HL-60/S4 (cell line): Measurements from ENCODE around the gene IL18.
"Not testable (repeated sequence)": the region's sequence is repeated elsewhere in the genome, so short reads cannot be mapped to it uniquely, and the experiment has no call there.

Experiments used
- in situ Hi-C: fragments of 300-500 bp; cut with MboI; formaldehyde crosslinking; loops from 2 replicates; pipeline ENCODE4 v1.14.3; 2022; ENCODE audit warnings: low sequenced_read_pairs

The IL18 gene

GRCh38 chr11:112163875-112164685 lies at the start of gene IL18:
TSS of gene IL18 (minus strand) at chr11:112164094. CDS start at chr11:112155053, 9,041 bp downstream.
- in situ Hi-C loops: no loop called here

GRCh38 chr11:112212710-112213109 lies 48.8 kb upstream of the IL18 start:
- in situ Hi-C loops: no loop called here

DNA sequence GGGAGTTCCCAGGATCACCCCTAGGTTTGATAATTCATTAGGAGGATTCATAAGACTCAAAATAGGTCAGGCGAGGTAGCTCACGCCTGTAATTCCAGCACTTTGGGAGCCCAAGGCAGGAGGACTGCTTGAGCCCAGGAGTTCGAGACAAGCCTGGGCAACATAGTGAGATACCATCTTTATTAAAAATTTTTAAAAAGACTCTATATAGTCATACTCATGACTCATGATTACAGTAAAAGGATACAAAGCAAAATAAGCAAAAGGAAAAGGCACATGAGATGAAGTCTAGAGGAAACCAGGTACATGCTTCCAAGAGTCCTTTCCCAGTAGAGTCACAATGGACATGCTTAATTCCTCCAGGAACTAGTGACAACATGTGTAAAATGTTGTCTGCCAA lies 48.4 kb upstream of the IL18 start:
- in situ Hi-C loops: no loop called here

DNA sequence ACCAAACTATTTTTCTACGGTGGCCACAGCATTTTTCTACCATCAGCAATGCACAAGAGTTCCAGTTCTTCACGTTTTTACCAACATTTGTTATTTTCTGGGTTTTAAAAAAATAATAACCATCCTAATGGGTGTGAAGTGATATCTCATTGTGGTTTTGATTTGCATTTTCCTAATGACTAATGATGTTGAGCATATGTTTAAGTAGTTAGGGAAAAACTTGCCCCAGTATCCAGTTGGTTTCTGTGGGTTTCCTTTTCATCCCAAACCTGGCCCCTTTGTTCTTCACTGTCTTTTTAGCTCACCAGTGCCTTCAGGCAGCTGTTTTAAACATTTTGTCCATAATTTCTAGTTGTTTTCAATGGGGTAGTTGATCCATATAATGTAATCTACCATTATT lies 47.6 kb upstream of the IL18 start:
- in situ Hi-C loops: no loop called here

GRCh38 chr11:112210890-112211289 lies 47.0 kb upstream of the IL18 start:
- in situ Hi-C loops: no loop called here

DNA sequence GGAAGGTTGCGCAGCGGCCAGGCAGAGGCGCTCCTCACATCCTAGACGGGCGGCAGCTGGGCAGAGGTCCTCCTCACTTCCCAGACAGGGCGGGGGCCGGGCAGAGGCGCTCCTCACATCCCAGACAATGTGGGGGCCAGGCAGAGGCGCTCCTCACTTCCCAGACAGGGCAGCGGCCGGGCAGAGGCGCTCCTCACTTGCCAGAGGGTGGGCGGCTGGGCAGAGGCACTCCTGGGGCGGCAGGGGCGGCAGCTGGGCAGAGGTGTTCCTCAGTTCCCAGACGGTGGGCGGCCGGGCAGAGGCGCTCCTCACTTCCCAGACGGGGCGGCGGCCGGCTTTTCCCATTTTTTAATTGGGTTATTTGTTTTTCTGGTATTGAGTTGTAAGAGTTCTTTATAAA lies 42.2 kb upstream of the IL18 start:
- in situ Hi-C loops: no loop called here

DNA sequence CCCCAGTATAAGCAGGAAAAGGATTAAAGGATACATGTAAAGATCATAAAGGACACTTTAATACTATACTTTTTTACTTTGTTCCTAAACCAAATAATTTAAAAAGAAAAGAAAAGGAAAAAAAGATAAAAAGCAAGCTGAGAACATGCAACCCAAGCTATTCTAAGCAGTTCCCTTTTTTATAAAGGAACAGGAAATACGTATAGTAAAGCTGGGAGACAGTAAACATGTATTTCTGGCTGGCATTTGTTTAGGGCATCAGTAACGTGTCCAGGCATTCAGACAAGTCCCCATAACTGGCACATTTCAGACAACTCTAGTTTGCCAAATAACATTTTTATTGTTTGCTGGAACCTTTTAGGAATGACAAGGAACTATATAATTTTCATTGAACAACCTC lies 36.4 kb upstream of the IL18 start:
- in situ Hi-C loops: no loop called here

DNA sequence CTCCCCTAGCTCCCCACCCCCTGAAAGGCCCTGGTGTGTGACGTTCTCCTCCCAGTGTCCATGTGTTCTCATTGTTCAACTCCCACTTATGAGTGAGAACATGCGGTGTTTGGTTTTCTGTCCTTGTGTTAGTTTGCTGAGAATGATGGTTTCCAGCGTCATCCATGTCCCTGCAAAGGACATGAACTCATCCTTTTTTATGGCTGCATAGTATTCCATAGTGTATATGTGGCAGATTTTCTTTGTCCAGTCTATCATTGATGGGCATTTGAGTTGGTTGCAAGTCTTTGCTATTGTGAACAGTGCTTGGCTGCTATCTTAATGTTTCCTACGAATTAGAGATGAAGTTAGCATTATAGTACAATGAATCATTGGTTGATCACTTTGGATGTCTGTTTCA lies 35.2 kb upstream of the IL18 start:
- in situ Hi-C loops: not testable (repeated sequence)

DNA sequence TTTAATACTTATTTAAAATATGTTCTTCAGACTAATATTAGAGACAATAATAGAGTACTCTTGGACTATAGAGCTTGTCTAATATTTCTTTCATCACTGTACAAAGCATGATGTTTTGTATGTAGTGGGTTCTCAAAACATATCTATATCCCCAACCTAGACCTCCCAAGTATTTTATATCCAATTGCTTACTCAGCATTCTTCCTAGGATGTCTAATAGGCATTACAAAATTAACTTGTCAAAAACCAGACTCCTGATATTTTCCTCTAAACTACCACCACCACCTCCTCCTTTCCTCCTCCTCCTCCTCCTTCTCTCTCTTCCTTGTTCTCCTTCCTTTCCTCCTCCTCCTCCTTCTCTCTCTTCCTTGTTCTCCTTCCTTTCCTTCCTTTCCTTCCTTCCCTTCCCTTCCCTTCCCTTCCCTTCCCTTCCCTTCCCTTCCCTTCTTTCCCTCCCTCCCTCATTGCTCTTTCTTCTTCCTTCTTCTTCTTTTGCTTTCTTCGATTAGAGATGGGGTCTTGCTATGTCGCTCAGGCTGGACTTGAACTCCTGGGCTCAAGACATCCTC lies 32.7 kb upstream of the IL18 start:
- in situ Hi-C loops: no loop called here

GRCh38 chr11:112195951-112196351 lies 32.1 kb upstream of the IL18 start:
- in situ Hi-C loops: no loop called here

DNA sequence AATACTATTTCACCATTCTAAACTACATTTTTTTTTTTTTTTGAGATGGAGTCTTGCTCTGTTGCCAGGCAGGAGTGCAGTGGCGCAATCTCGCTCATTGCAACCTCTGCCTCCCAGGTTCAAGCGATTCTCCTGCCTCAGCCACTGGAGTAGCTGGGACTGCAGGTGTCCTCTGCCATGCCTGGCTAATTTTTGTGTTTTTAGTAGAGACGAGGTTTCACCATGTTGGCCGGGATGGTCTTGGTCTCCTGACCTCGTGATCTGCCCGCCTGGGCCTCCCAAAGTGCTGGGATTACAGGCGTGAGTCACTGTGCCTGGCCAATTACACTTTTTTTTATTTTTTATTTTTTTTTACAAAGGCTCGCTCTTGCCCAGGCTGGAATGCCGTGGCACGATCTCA lies 31.2 kb upstream of the IL18 start:
- in situ Hi-C loops: not testable (repeated sequence)

DNA sequence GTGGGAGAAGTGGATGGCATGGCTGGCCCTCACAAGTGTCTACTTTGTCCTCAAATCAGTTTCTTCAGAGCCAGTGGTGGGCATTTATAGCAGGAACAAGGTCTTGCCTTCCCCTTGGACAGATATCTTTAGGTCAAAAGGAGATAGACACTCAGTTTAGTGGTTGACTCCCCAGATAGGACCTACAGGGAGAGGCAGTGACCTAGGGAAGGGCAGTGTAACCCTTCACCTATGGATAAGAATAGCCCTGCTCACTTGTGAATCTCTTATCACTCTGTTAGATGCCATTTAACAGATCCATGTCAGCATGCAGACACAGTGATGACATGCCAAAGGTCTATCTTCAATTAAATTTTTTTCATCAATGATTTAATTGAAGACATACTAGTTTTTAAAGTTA lies 22.4 kb upstream of the IL18 start:
- in situ Hi-C loops: no loop called here

DNA sequence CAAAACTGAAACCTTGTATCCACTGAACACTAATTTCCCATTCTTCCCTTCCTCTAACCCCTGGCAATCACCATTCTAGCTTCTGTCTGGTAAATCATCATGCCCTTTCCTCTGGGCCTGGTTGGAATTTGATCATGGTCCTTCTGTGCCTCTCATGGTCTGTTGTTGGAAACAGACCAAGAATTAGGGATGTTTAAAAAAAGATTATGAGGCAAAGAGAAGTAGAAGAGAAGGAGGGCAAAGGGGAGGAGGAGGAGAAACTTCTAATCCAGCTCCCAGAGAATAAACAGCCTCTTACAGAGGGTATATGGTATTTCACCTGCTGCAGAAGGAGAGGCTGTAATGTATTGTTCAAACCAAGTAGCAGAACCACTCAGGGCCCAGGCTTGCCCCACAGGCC lies 22.0 kb upstream of the IL18 start:
- in situ Hi-C loops: no loop called here

DNA sequence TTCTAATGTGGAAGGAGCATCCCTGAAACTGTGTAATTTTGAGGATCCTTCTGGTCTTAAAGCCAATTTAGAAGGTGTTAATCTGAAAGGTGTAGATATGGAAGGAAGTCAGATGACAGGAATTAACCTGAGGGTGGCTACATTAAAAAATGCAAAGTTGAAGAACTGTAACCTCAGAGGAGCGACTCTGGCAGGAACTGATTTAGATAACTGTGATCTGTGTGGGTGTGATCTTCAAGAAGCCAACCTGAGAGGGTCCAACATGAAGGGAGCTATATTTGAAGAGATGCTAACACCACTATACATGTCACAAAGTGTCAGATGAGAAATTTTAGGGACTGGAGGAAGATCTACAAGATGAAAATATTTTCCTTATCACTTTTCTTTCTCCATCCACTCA lies 19.0 kb upstream of the IL18 start:
- in situ Hi-C loops: no loop called here

GRCh38 chr11:112179601-112180000 lies 15.7 kb upstream of the IL18 start:
- in situ Hi-C loops: no loop called here

DNA sequence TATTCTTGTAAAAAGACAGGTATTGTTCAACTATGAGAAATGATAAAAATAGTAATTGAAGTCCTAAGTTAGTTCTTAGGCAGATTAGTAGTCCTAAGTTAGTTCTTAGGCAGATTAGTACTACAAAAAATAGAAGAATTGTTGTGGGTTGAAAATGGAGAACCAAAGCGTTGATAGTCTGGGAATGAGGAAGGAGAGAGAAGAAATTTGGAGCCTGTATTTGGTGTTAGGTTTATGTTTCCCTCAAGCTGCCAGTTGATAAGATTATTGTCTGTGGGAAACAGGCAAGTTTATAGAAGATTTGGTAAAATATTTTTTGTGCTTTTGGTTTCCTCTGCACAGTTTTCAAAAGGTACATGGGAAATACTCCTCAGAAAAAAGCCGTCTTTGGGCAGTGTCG lies 15.0 kb upstream of the IL18 start:
- in situ Hi-C loops: no loop called here

DNA sequence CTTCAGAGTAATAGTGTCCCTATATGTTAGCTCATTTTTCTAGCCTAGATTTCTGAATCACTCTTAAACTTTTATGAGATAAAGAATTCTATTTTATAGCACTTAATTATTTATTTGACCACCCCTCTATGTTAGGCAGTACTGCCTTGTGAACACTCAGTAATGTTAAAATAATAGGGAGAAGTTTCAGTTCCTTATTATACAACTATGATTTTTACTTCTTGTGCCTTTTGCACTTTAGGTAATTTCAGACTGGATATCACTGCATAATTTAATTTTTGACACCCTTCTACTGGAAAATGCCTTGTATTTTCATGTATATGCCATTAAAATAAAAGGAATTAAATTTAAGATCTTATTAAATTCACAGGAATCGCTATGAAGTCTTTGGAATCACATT lies 14.5 kb upstream of the IL18 start:
- in situ Hi-C loops: no loop called here

- in situ Hi-C loops: no loop called here
Observed at GRCh38 chr11:112177589-112177988, 13.7 kb upstream of the IL18 start.

- in situ Hi-C loops: no loop called here
Observed at GRCh38 chr11:112176077-112176476, 12.2 kb upstream of the IL18 start.

- in situ Hi-C loops: no loop called here
Observed at GRCh38 chr11:112175599-112175952, 11.7 kb upstream of the IL18 start.

DNA sequence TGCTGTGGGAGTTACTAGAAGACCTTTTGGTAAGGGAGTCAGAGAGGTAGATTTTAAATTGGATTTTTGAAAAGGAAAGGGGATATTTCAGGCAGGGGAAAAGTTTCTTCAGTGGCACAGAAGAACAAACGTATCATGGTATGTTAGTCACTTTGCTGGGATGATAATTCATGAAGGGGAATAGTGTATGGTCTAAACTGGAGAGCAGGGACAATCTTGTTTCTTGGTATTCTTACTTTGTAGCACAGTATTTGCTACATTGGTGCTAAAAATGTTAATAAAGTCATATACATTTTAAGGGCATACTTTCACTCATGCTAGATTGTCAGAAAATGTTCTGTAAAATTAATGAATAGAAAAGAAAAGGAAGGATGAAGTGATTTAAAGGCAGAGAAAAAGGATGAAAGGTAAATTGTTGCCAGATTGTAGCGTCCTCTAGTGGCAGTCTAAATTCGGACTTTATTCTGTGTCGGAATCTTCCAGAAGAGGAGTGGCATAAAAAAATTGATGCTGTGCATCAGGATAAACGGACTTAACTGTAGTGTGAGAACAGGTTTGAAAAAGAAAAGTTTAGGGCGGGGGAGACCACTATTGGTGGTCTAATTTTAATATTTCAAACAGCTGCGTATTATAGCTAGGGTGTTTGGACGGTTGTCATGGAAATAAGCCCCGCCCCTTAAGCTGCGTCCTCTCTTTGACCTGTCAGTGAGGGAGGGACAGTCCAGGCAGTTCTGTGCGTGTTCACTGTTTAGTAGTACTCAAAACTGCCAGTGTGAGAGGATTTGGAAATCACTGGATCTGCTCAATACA lies 11.1 kb upstream of the IL18 start, which contains the start of gene BCO2:
BCO2 (plus strand) TSS at position 724 of the 810 bp plus-strand sequence. CDS start 90 bp downstream, outside the sequence.
- in situ Hi-C loops: no loop called here

DNA sequence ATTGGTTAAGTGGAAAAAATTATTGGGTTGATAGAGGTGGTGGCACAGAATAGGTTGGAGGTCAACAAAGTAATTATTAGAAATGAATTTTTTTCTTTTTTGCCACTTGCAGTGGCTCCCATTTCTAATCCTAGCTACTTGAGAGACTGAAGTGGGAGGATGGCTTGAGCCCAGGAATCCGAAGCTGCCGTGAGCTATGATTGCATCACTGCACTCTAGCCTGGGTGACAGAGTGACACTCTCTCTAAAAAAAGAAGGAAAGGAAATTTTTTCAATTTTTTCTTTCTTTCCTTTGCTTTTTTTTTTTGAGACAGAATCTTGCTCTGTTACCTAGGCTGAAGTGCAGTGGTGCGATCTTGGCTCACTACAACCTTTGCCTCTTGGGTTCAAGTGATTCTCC lies 9.3 kb upstream of the IL18 start:
- in situ Hi-C loops: no loop called here
